GM21447 (cell line): Measurements from ENCODE around the gene PADI1.

ENCODE experiments used
- ATAC-seq: cut with Tn5 transposase; IDR thresholded peaks from one replicate; pipeline ENCODE4 v1.9.1; 2021; ENCODE audit not compliant: unreplicated experiment

The PADI1 gene, protein sequence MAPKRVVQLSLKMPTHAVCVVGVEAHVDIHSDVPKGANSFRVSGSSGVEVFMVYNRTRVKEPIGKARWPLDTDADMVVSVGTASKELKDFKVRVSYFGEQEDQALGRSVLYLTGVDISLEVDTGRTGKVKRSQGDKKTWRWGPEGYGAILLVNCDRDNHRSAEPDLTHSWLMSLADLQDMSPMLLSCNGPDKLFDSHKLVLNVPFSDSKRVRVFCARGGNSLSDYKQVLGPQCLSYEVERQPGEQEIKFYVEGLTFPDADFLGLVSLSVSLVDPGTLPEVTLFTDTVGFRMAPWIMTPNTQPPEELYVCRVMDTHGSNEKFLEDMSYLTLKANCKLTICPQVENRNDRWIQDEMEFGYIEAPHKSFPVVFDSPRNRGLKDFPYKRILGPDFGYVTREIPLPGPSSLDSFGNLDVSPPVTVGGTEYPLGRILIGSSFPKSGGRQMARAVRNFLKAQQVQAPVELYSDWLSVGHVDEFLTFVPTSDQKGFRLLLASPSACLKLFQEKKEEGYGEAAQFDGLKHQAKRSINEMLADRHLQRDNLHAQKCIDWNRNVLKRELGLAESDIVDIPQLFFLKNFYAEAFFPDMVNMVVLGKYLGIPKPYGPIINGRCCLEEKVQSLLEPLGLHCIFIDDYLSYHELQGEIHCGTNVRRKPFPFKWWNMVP

DNA sequence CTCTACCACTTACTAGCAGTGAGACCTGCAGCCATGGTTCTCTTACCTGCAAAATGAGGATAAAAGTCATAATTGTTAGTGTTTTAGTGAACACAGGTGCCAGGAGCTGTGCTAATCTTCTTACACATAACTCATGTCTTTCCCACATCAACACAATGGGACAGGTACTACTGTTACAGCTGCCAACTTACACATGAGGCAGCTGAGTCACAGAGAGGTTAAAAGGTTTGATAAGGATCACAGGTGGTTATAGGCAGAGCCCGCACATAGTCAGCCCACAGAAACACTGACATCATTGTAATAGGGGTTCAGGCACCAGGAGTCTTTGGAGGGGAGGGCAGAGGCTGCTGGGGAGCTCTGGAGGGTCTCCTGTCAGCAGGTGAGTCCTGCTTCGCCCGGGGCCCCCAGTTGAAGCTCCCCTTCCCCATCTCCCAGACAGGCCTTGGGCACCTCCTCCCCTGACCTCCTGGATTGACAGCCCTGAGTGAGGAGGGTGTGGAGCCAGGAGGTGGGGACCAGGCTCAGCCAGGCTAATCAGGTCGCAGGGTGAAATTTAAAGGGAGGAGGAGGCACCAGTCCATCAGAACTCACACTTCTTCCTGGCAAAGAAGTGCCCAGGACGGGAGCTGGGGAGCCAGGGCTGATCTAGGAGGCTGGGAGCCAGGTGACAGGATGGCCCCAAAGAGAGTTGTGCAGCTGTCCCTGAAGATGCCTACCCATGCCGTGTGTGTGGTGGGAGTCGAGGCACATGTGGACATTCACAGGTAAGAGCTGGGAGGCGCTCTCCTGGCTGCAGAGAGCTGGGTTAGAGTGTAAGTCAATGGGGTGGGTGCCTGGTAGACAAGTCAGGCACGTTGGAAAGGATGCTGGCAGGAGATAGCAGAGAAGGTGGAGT is at the start of gene PADI1:
Gene PADI1, plus strand, starts transcription at position 583 of the 895 bp plus-strand sequence. Its CDS starts 90 bp downstream, at position 673.
- no peak for ATAC-seq

DNA sequence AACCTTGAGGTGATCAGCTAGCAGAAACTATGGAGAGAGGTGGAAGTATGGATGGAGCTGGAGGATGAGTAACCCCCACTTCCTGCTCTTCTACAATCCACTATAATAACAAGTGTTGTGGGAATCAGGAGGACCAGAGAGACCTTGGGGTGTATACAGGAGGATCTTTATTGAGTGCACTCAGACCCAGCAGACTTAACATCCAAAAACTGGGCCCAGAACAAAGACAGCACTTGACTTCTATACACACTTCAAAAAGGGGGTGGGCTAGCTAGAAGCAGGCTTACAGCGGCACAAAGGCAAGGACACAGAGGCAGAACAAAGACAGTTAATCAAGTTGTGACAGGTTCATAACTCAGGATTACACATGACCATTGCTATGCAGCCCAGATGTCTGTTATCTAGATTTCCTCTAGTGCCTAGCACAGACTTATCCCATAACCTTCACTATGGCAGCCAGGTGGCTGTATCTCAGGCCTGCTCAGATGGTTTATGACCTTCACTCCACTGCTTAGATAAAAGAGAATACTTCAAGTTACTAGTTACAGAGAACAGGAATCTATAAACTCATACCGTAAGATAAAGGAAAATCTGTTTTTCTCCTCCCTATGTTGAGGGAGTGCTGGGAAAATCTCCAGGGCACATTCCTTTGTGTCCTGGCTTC is 49.5 kb upstream of the PADI1 start:
- ATAC-seq = no peak

DNA sequence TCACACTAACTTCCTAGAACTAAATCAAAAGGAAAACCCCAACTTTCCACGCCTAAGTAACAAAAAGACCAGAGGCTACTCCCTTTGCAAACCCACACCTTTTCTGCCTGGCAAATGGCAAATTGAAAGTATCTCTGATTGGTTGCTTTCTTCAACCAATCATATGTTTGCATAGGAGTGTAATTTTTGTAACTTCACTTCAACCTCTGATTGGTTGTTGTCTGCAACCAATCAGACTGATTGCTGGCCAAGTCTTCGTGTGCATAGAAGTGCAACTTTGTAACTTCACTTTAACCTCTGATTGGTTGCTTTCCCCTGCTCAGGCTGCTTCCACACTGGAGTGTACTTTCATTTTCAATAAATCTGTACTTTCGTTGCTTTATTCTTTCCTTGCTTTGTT is 48.8 kb upstream of the PADI1 start:
- no peak for ATAC-seq

DNA sequence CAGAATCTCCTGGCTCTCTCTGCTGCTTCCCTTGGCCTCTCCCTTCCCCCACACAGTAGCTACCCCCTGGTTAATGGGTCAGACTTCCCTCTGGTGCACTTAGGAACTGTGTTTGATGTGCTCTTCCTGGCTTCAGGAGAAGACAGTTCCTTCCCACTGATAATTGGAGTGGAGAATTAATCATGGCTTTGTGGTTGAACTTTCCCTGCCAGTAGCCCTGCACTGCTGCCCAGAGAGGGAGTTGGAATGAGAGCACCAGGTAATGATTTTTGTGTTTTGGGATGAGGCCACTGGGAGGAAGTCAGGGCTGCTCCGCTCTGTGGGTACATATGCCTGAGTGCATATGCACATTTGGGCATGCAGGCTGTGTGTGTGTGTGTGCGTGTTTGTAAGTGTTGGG is 46.0 kb upstream of the PADI1 start:
- ATAC-seq = no peak

DNA sequence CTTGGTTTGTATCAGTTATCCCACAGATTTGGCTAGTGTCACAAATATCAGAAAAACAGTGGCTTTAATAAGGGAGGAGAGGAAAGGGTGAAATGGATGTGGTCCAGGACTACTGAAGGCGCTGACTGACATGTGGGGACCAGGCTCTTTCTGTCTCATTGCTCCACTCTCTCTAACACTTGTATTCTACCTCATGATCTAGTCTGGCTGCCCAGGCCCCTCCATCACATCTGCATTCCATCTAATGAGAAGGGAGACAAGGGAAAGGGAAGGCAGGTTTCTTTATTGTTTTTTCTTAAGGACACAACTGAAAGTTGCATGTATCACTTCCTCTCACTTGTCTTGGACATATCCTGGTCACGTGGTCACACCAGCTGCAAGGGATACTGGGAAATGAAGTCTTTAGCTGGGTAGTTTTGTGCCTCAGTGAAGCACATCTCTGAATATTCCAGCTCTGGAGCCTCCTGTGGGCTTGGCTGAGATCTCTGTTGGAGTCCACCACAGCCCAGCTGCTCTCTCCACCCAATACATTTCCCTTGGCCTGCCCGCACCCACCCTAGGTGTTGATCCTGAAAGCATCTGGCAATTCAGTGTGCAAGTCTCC is 43.7 kb upstream of the PADI1 start:
- no peak for ATAC-seq

DNA sequence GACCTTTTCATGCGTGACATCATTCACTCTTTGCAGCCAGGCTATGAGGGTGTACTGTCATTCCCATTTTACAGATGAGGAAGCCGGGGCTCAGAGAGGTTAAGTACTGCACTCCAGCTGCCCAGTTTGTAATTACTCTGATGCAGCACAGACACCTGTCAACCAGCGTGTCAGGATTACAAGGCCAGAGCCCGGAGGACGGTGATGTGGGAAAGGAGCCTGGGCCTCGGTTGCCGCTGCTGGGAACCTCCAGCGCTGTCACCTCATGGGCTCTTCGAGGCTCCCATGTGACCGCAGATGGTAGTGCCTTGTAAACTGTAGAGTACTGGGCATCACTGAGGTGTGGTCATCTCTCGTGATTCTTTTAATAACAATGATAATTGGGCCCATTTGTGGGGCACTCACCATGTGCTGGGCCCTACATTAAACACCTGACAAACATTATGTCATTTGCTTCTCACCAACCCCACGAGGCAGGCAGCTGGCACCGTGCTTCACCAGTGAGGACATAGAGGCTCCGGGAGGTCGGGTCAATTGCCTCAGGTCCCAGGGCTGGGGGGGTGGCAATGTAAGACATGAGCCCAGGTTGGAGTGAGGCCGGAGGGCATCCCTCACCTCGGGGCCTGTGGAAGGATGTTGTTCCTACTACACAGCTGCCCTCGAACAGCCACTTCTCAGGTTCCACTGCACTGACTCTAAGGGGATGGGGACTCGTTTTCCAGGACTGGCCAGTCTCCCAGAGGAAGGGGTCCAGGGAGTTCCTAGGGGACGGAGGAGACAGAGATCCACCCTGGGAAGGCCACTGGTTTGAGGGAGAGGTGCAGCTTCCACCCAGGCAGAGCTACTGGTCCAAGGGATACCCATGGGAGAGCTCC is 42.8 kb upstream of the PADI1 start:
- ATAC-seq = no peak

DNA sequence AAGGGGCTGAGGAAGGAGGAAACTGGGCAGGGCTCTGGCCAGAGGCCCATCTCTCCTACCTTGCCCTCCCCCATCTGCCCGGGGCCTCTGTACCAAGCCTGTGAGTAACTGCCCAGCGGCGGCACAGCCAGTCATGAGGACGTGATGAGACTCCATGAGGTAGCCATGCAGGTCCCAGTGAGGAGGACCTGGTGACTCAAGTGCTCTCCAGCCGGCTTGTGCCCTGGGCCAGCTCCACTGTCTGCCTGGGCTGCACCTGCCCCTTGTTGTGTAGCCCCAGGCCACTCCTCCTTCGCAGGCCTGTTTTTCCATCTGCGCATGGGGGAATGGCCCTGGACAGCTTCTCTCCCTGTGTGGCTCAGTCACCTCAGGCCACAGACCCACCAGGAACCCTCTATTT is 42.0 kb upstream of the PADI1 start:
- ATAC-seq = no peak

DNA sequence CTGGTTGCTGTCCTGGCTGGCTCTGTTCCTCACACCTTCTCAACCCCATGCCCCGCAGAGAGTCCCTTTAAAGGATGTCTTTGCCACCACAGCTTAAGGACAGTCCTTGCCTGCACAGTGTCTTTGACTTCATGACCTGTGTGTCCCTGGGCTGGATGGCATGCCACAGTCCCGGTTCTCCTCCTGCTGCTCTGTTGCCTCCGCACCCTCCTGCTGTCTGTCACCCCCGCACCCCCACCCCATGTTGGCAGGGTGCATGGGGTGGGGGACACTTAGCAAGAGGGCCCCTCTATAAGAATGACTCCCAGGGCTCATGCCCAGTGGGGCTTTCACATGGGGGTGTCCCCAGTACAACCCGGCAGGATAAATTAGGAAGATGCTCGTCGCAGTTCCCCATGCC is 41.6 kb upstream of the PADI1 start:
- no peak for ATAC-seq

DNA sequence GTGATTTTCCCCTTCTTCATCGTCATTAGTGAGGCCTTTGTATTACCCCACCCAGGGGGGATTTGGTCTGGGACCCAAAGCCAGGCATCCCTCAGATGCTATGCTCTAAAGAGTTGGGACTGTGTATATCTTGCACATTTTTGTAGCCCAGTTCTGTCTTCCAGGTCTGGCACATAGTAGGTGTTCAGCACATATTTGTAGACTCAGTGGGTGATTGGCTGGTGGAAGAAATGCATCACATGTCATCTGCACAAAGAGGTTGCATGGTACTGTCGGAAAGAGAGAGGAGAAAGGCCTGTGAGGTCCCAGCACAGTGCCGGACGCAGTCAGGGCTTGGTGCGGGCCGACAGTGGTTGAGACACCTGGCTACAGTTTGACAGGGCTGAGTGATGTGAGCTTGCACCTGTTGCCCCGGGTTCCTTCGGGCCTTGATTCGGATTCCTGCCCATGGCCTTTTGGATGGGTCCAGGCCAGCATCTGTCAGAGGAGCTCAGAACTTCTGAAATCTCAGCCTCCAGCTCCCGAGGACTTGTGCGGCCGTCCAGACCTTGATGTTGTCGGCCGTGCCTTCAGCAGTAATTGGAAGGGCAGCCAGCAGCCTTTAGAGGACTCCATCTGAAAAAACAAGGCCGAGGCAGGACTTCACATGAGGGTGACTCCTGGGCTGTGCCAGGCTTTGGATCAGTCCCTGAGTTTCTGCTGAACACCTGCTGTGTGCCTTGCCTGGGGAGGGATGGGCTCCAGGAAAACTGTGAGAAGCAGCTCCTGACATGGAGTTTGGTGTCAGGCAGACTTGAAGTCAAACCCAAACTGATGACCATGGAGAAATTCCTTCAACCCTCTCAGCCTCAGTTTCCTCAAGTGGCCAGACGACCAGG is 40.9 kb upstream of the PADI1 start:
- ATAC-seq = no peak

DNA sequence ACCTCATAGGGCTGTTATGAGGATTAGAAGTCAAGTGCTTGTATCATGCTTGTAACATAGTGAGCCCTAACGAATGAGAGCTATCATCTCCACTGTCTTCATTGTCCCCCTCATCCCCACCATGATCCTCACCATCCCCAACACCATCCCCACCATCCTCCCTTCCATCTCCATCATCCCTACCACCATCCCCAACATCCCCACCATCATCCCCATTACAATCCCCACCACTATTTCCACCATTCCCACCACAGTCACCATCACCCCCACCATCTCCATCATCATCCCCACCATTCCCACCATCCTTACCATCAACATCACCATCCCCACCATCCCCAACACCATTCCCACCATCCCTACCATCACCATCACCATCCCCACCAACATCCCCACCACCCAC is 39.1 kb upstream of the PADI1 start:
- ATAC-seq = no peak

DNA sequence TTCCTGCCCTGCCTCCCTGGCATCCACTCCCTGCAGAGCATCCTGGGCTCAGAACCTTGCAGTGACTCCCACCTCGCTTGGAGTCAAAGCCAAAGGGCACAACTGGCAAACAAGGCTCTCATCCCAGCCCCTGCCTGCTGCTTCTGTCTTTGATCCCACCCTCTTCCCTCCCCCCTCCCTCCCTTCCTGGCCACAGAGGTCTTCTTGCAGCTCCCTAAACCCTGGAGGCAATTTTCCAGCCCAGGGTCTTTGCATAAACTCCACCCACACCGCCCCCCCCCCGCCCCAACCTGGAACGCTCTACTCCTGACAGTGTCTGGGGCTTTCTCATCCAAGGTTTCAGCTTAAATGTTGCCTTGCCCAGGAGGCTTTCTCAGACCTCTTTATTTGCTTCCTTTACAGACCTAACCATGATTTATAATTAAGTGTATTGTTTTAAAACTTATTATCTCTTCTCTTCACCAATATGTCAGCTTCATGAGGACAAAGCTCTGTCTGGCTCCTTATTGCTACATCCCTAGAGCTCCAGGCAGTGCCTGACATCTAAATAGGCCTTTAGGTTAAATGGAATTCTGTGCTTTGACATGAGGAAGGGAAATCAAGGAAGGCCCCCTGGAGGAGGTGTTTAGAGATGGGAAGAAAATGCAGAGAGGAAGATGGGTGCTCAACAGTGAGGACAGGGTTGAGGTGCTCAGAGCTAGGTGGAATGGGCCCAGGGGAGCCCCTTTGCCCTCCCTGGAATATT is 37.7 kb upstream of the PADI1 start:
- ATAC-seq = no peak

DNA sequence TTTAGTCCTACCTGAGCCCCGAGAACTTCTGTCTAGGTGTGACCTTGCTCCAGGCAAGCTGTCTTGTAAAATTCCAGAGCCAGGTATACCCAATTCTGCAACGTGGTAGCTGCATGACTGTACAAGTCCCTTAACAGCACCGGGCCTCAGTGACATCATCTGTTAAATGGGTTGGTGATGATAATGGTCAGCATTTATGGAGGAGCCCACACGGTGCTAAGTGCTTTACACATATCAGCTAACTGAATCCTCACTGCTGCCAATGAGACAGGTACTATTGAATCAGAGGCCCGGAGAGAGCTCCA is 37.2 kb upstream of the PADI1 start:
- ATAC-seq = no peak

DNA sequence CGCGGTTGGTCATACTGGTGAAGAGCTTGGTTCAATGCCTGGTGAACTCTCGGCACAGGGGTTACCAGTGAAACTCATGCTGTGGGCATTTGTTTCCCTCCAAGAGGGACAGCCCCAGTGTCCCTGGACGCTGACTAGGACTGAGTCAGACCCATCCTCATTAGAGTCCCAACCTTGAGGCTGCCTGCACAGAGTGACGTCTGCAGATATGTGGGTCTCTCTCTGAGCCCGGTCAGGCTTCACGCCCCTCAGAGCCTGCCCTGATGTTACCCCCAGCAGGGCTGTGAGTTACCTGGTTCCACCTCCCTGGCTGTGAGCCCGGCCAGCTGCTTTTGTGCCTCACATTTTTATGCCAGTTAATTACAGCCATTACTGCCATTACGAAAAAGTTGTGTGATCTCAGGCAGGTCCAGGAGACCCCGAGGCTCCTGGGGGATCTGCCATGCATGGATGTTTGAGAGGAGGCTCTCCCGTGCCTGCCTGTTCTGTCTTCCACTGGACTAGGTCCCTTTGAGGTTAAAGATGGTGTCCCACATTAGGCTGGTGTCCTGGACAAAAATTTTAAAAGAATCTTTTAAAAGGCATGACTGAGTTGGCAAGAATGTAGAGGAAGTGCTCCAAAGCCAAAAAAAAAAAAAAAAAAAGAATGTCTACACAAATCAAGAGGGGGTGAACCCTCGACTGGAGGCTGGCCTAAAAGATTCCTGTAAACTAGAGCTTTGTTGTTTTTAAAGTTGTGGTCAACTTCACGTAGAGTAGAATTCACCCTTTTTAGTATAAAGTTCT is 36.6 kb upstream of the PADI1 start:
- no peak for ATAC-seq

DNA sequence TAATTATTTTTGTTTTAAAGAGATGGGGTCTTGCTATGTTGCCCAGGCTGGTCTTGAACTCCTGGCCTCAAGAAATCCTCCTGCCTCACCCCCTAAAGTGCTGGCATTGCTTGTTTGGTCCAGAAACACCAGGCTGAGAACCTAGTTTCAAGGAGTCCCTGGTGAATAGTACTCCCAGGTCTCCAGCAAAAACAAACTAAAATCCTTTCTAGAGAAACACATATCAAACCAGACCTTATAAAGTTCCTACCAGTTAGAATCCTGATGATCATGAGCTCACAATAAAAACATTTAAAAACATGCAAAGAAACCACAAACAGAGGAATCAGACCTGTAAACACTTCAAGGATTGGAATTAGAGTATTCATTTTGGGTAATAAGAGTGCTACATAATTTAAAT is 34.4 kb upstream of the PADI1 start:
- ATAC-seq = no peak

DNA sequence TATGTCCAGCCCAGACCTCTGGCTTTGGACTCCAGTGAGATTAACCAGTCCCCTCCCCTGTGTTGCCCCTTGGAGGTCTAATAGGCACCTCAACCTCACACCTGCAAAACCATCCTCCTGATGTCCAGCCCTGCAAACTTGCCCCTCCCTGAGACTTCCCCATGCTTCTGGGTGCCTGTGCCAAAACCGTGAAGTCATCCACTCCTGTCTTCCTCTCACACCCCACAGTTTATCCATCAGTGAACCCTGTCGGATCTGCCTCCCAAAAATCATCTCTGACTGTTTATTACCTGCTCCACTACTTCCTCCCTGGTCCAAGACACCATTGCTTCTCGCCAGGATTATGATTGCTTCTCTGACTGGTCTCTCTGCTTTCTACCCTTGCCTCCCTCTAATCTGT is 31.7 kb upstream of the PADI1 start:
- no peak for ATAC-seq

DNA sequence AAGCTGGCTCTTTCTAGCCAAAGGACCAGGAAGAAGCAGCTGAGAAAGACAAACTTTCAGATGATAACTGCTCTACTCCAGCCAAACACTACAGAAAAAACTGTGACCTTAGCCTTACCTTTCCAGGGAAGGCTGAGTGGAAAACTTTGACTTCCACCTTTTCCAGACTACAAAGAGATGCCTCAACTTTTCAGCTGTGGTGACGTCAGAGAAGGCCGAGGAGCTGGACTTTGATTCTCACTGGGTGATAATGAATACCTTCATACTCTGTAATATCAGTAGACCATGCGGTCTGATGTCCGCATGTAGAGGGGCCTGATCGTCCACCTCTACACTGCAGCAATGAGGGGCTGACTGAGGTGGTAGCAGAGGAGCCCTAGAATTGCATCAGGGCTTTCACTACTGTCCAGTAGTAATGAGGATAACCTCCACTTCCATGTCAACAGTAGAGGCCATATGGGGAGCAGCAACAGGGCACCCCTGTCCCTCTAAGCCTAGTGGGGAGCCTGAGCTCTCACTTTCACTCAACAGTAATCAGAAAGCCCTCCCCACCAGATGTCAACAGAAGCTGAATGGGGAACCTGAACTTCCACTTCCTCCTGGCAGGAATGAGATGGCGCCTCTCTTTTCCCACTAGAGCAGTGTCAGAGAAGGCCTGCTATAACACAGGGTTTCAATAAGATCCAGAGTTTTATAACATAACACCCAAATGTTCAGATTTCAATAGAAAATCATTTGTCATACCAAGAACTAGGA is 28.4 kb upstream of the PADI1 start:
- no peak for ATAC-seq

DNA sequence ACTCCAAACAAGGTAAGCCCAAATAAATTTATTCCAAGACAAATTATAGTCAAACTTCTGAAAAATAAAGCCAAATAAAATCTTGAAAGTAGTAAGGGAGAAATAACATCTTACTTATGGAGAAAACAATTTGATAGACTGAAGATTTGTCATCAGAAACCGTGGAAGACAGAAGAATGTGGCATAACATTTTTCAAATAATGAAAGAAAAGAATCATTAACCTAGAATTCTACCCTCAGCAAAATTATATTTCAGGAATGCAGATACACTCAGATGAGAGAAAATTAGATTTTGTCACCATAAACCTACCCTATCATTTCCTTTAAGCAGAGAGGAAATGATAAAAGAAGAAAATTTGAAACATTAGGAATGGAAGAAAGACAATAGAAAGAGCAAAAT is 27.3 kb upstream of the PADI1 start:
- ATAC-seq = no peak
